K562 (cell line): Measurements from ENCODE around the gene ASB10. TPM values are rescaled to one million over a fixed set of nuclear protein-coding genes. Genes with fewer than 3 reads are reported as not detected.

Experiments used
- CREM ChIP-seq: IDR thresholded peaks from 2 replicates; pipeline ENCODE4 v1.6.1; 2014; ENCODE audit warnings: antibody characterized with exemption, low read depth
- ELF1 ChIP-seq: fragments of 200-800 bp; sonication (Bioruptor generic); IDR thresholded peaks from 2 replicates; pipeline ENCODE4 v1.6.1; 2016; ENCODE audit warnings: missing genetic modification characterization, missing compliant biosample characterization
- EP400 ChIP-seq: fragments of 450-650 bp; IDR thresholded peaks from 2 replicates; pipeline ENCODE4 v1.6.1; 2017; ENCODE audit warnings: antibody characterized with exemption, mild to moderate bottlenecking, moderate library complexity
- ETV5 ChIP-seq: sonication (generic); formaldehyde crosslinking; IDR thresholded peaks from 2 replicates; pipeline ENCODE4 v1.4.0; 2020; ENCODE audit warnings: low read depth, mild to moderate bottlenecking, missing genetic modification reagents
- GABPA ChIP-seq: fragments of 200-800 bp; sonication (Bioruptor generic); conservative IDR thresholded peaks from 2 replicates; pipeline ENCODE4 v1.6.1; 2016; ENCODE audit warnings: low read depth, missing genetic modification characterization, missing compliant biosample characterization
- HDAC8 ChIP-seq: fragments of 450-650 bp; IDR thresholded peaks from 2 replicates; pipeline ENCODE4 v1.6.1; 2016; ENCODE audit warnings: mild to moderate bottlenecking, missing genetic modification characterization, moderate library complexity, missing compliant biosample characterization
- HIVEP1 ChIP-seq: fragments of 250-450 bp; sonication (Bioruptor Pico); IDR thresholded peaks from 2 replicates; pipeline ENCODE4 v1.4.0; 2020; ENCODE audit warnings: mild to moderate bottlenecking
- MAZ ChIP-seq, 2 experiments: fragments of 450-650 bp in 1 of 2; sonication (generic) in 1 of 2; formaldehyde crosslinking; IDR thresholded peaks in 1 of 2; conservative IDR thresholded peaks in 1 of 2; 2 replicates each; pipeline versions ENCODE4 v1.4.0 to v1.5.0; 2020; ENCODE audit warnings: mild to moderate bottlenecking in 1 of 2, missing genetic modification reagents in 1 of 2
- MEIS2 ChIP-seq: fragments of 450-650 bp; IDR thresholded peaks from 2 replicates; pipeline ENCODE4 v1.6.1; 2014; ENCODE audit warnings: mild to moderate bottlenecking; ENCODE audit not compliant: partially characterized antibody
- MTA3 ChIP-seq: fragments of 450-650 bp; formaldehyde crosslinking; IDR thresholded peaks from 2 replicates; pipeline ENCODE4 v1.6.1; 2017; ENCODE audit warnings: mild to moderate bottlenecking, borderline replicate concordance
- POLR3A ChIP-seq: IDR thresholded peaks from 2 replicates; pipeline ENCODE4 v1.6.1; 2011; ENCODE audit warnings: borderline replicate concordance, mild to moderate bottlenecking, moderate library complexity; ENCODE audit not compliant: insufficient read length, insufficient read depth; ENCODE audit errors: extremely low read depth
- RBM25 ChIP-seq: fragments of 200-400 bp; formaldehyde crosslinking; IDR thresholded peaks from 2 replicates; pipeline ENCODE4 v1.6.1; 2018; ENCODE audit warnings: low read length, low read depth, moderate library complexity; ENCODE audit not compliant: severe bottlenecking
- RFX5 ChIP-seq: IDR thresholded peaks from 2 replicates; pipeline ENCODE4 v1.6.1; 2011; ENCODE audit warnings: low read depth, mild to moderate bottlenecking, improper control_type of control experiment, low read length
- STAG1 ChIP-seq: sonication (generic); formaldehyde crosslinking; IDR thresholded peaks from 2 replicates; pipeline ENCODE4 v1.5.0; 2020; ENCODE audit warnings: missing genetic modification reagents, borderline replicate concordance
- XRCC5 ChIP-seq: fragments of 200-400 bp; formaldehyde crosslinking; IDR thresholded peaks from 2 replicates; pipeline ENCODE4 v1.6.1; 2017; ENCODE audit warnings: low read depth, mild to moderate bottlenecking, low read length
- ZBTB7A ChIP-seq: IDR thresholded peaks from 2 replicates; pipeline ENCODE4 v1.6.1; 2011; ENCODE audit warnings: low read depth, mild to moderate bottlenecking, low read length, moderate library complexity, borderline replicate concordance; ENCODE audit not compliant: control insufficient read depth
- ZNF143 ChIP-seq: sonication (generic); formaldehyde crosslinking; IDR thresholded peaks from 2 replicates; pipeline ENCODE4 v1.9.0; 2022; ENCODE audit warnings: mild to moderate bottlenecking, missing genetic modification reagents
- ZNF76 ChIP-seq: fragments of 250-450 bp; sonication (Bioruptor Pico); IDR thresholded peaks from 2 replicates; pipeline ENCODE4 v1.4.0; 2020; ENCODE audit warnings: mild to moderate bottlenecking, moderate library complexity, borderline replicate concordance
- ZSCAN29 ChIP-seq: fragments of 450-650 bp; IDR thresholded peaks from 2 replicates; pipeline ENCODE4 v1.6.1; 2017
- polyA plus RNA-seq, 8 experiments: library from polyadenylated mRNA; depleted of rRNA in 4 of 8; stranded (reverse) in 5 of 8; unstranded in 3 of 8; fragments of >200 nt; fragmentation: Nextera tagmentation in 2 of 8; fragmentation: Illumina TruSeq in 1 of 8; extraction: Ambion mirVana in 2 of 8; extraction: Trizol in 1 of 8; gene quantifications; 2 replicates each; pipeline versions ENCODE4 v1.2.1 to v1.2.3, GENCODE V29; 2011 to 2014; ENCODE audit warnings: inconsistent platforms in 1 of 8, missing spikeins in 1 of 8
- total RNA-seq, 7 experiments: library from RNA; depleted of rRNA in 6 of 7; stranded (reverse); fragments of >200 nt in 6 of 7; fragmentation: Illumina TruSeq in 2 of 7; extraction: Trizol in 2 of 7; gene quantifications; 2 replicates each; pipeline versions ENCODE4 v1.2.1 to v1.2.3, GENCODE V29; 2011 to 2021; ENCODE audit warnings: low replicate concordance in 1 of 7
- TF ChIP-seq, protein P1 (sequence below): fragments of 250-450 bp; sonication (Bioruptor Pico); IDR thresholded peaks from 2 replicates; pipeline ENCODE4 v1.4.0; 2020; ENCODE audit warnings: mild to moderate bottlenecking, moderate library complexity
- TF ChIP-seq, protein P2 (sequence below): fragments of 450-650 bp; IDR thresholded peaks from 2 replicates; pipeline ENCODE4 v1.6.1; 2016; ENCODE audit warnings: missing biosample characterization, missing genetic modification characterization
- TF ChIP-seq, protein P3 (sequence below), 2 experiments: fragments of 450-650 bp; conservative IDR thresholded peaks; 2 replicates each; pipeline ENCODE4 v1.6.1; 2017; ENCODE audit warnings: mild to moderate bottlenecking in 2 of 2, moderate library complexity in 2 of 2

Gene ASB10
- total and polyA plus RNA-seq, 9 of the 15 experiments (the other 6 are each of a cell fraction or from before 2014, with no cell fraction given): not detected

DNA sequence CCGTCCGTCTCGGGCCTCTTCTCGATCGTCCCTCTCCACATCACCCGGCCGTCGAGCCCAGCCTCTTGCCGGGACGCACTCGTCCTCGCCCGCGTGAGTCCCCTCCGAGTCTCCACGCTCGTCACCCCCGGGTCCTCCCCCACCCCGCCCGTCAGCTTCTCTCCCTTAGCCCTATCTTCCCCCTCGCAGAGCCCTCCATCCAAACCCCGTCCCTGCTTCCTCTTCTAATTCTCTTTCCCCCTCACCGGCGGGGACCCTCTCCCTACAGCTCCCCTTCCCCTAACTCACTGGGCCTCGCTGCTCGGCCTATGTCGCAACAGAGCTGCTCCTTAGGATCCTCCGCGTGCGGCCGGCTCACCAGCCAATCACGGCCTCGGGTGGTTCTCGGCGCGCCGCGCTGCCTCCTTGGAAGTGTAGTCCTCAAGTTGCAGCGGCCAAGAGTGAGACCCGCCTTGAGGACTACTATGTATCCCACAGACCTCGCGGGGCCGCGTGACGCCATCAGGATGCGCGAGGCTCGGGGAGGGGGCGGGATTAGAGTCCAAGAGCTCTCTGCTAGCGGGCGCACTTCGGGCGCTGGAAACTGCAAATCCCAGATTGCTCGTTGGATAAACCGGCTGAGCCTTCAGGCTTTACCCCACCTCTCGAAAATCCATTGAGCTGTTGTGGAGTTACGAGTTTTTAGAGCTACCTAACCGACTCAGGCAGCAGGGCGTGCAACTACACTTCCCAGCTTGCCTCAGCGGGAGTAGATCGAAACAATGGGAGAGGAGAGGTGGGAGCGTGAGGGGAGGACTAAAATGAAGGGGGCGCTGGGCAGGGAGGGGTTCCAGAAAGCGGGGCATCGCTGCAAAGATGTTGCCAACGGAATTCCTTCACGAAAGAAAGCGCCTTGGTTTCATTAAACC is 40.1 kb upstream of the ASB10 start, which contains the start of gene ABCF2 (continued):
- TF ChIP-seq ZNF143 (CRISPR knock-in tag): peak; percentile 96
- peak; percentile 48; the same call in 1 of the 2 replicates for TF ChIP-seq RFX5
- peak; percentile 61 for TF ChIP-seq ZBTB7A
- TF ChIP-seq, protein P1, sequence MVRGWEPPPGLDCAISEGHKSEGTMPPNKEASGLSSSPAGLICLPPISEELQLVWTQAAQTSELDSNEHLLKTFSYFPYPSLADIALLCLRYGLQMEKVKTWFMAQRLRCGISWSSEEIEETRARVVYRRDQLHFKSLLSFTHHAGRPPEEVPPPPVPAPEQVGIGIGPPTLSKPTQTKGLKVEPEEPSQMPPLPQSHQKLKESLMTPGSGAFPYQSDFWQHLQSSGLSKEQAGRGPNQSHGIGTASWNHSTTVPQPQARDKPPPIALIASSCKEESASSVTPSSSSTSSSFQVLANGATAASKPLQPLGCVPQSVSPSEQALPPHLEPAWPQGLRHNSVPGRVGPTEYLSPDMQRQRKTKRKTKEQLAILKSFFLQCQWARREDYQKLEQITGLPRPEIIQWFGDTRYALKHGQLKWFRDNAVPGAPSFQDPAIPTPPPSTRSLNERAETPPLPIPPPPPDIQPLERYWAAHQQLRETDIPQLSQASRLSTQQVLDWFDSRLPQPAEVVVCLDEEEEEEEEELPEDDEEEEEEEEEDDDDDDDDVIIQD (CRISPR knock-in tag): no peak
- TF ChIP-seq STAG1 (CRISPR knock-in tag): no peak
- TF ChIP-seq ETV5 (CRISPR knock-in tag): no peak
- TF ChIP-seq ELF1 (tag): no peak
- no peak for TF ChIP-seq MEIS2
- no peak; the same call in 1 of the 2 replicates for TF ChIP-seq HIVEP1 (CRISPR knock-in tag)
- TF ChIP-seq, protein P2, sequence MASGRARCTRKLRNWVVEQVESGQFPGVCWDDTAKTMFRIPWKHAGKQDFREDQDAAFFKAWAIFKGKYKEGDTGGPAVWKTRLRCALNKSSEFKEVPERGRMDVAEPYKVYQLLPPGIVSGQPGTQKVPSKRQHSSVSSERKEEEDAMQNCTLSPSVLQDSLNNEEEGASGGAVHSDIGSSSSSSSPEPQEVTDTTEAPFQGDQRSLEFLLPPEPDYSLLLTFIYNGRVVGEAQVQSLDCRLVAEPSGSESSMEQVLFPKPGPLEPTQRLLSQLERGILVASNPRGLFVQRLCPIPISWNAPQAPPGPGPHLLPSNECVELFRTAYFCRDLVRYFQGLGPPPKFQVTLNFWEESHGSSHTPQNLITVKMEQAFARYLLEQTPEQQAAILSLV (tag): peak; percentile 94
- no peak for TF ChIP-seq RBM25
- TF ChIP-seq XRCC5: peak; percentile 70; the same call in 1 of the 2 replicates
- TF ChIP-seq ZNF76 (CRISPR knock-in tag): peak; percentile 97
- TF ChIP-seq HDAC8: no peak
- peak; percentile 99 for TF ChIP-seq CREM
- no peak for TF ChIP-seq ZSCAN29
- TF ChIP-seq POLR3A: no peak
- peak; percentile 95; a peak in 3 of 4 replicates for TF ChIP-seq MAZ (CRISPR knock-in tag; conservative IDR thresholded peaks at IDR 0.05 in 1 of 2, IDR thresholded peaks at IDR 0.05 in 1 of 2)
- TF ChIP-seq GABPA (tag): peak; percentile 54
- peak; percentile 97 for TF ChIP-seq EP400
- peak; percentile 65; the same call in 1 of the 2 replicates for TF ChIP-seq MTA3
- TF ChIP-seq, protein P3, sequence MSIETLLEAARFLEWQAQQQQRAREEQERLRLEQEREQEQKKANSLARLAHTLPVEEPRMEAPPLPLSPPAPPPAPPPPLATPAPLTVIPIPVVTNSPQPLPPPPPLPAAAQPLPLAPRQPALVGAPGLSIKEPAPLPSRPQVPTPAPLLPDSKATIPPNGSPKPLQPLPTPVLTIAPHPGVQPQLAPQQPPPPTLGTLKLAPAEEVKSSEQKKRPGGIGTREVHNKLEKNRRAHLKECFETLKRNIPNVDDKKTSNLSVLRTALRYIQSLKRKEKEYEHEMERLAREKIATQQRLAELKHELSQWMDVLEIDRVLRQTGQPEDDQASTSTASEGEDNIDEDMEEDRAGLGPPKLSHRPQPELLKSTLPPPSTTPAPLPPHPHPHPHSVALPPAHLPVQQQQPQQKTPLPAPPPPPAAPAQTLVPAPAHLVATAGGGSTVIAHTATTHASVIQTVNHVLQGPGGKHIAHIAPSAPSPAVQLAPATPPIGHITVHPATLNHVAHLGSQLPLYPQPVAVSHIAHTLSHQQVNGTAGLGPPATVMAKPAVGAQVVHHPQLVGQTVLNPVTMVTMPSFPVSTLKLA (conservative IDR thresholded peaks at IDR 0.05): peak; percentile 98 to 99
